ENCODE results near the gene ANKRD29.

Gene ANKRD29, protein sequence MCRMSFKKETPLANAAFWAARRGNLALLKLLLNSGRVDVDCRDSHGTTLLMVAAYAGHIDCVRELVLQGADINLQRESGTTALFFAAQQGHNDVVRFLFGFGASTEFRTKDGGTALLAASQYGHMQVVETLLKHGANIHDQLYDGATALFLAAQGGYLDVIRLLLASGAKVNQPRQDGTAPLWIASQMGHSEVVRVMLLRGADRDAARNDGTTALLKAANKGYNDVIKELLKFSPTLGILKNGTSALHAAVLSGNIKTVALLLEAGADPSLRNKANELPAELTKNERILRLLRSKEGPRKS

DNA sequence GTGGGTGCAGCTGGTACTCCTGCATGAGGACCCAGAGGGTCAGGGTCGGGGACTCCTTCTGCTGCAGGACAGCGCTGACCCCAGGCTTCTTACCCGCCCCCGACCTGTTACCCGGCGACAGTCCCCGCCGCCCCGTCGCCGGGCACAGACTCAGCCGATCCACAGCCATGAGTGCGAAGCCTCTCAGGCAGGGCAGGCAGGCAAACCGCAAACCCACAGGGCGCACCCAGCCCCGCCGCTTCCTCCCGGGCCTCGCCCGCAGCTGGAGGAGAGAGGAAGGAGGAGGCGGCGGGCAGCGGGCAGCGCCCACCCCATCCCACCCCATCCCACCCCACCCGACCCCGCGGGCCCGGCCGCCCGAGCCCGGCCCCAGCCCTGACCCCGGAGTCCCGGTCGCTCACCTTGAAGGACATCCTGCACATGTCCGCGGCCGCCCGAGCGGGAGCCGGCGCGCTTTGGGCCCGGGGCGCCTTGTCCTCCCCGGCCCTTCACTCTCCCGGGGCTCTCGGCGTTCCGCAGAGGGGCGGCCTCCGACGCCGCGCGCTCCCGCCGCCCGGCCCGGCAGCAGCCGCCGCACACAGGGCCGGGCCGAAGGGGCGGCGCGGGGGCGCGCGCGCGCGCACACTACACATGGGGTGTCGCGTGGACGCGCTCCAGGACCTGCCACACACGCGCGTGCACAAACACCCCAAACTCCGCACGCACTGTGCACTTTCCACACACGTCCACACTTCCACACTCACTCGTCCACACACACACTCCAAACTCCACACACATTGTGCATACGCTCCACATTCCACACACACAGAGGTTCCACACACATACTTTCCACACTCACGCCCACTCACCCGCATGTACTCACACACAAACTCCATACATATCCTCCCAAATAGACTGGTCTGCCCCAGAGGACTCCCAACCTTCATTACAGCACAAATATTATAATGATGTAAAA is at the start of gene ANKRD29:
ANKRD29 (minus strand) TSS at position 603 of the 955 bp plus-strand sequence; CDS start at position 422, 181 bp downstream.
- peak in 21 of 56 donors; percentile 0 to 38 (median 8) for DNase-seq

DNA sequence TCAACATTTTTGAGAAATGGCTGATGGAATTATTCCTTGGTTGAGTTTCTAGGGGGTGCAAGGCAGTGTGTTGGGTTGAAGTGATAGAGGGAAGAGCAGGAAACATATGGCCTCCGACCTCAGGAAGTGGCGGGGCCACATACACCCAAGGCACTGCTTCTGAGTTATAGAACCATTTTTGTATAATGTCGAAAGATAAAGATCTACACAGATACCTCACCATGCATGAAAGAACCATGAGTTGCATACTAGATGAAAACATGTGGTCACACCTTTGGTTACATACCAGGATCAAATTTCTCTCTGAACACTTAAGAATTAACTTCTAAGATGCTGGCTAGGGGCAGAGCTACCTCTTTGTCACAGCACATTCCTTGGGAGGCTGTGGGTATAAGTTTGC is 49.7 kb upstream of the ANKRD29 start:
- DNase-seq = no peak

DNA sequence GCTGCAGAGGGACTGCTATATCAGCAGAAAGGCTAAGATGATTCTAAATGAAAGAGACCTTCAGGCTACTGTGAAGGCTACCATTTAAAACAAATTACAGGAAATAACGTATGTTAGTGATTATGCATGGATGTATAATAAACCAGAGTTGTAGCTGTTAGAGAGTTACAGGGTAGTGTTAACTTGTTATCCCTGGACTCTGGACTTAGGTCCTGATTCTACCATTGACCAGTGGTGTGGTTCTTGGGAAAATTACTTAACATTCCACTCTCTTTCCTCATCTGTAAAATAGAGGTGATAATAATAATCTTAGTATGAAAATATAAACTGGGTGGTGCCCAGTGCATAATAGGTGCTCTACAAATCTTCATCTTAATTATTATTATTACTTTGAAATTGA is 48.7 kb upstream of the ANKRD29 start:
- DNase-seq = no peak

DNA sequence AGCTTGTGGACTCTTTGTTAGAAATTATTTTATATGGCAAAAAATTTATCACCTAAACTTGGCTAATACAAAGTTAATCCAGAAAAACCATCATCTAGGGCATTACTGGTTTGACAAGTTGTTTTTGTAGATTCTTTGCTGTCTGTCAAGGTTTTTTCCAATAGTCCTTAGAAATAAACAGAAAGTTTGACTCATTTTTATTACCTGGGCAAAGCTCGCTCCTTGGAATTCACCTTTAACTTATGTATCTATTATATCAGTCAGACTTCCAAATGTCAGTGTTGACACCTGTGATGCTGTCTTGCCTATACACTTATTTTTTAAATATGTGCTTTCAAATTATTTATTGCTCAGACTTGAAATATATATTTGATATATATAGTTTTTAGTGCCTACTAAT is 48.2 kb upstream of the ANKRD29 start:
- no peak for DNase-seq

DNA sequence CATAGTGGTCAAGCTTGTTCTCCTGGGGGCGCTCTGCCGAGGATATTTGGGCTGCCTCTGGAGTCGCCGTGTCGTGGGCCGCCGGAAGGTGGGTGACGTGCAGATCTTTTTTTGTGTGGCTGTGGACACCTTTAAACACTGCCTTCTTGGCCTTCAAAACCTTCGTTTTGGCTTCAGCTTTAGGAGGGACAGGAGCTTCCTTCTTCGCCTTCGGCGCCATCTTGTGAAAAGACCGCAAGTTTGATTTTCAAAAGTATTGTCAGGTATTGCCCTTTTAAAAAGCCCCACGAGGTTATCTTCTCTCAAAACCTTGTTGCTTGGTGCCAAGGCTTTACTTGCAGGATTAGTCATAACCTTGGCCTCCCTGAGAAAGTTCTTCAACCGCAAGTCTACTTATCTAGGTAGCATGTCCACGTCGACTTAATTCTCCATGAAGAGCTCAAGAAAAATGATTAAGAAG is 47.4 kb upstream of the ANKRD29 start:
- no peak for DNase-seq

DNA sequence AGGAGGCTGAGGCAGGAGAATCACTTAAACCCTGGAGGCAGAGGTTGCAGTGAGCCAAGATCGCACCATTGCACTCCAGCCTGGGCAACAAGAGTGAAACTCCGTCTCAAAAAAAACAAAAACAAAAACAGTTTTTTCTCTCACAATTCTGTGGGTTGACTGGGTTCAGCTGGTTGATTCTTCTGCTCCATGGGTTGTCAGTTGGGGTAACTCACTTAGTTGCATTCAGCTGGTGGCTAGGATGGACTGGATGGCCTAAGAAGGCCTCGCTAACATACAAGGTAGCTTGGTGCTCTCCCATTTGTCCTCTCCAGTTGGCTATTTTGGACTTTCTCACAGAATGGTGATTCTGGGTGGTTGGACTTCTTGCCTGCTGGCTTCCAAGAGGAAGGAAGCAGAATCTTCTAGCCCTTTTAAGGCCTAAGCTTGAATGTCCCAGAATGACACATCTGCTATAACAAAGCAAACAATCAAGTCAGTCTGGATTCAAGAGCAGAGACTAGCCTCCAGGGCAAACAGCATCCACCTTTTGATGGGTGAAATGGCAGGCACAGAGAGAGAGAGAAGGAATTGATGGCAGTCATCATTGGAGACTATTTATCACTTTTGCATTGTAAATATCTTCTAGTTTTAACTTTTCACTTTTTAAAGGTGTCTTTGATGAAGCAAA is 44.4 kb upstream of the ANKRD29 start:
- DNase-seq = no peak

DNA sequence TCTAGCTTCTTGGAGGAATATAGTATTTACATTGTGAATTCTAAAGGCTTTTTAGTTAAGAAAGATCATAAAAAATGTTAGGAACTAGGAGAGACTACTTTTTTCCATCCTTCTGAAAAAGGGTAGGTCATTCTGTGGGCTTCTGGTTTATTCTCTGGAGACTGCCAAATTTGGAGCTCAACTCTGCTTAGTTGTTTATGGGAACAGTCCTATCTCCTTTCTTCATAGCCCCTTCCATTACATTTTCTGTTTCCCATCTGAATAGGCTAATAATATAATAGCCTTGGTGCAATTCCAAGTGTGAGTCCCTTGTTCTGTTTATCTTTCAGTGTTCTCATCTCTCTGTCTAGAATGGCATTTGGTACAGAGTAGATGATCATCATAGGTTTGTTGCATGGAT is 42.1 kb upstream of the ANKRD29 start:
- DNase-seq = no peak

DNA sequence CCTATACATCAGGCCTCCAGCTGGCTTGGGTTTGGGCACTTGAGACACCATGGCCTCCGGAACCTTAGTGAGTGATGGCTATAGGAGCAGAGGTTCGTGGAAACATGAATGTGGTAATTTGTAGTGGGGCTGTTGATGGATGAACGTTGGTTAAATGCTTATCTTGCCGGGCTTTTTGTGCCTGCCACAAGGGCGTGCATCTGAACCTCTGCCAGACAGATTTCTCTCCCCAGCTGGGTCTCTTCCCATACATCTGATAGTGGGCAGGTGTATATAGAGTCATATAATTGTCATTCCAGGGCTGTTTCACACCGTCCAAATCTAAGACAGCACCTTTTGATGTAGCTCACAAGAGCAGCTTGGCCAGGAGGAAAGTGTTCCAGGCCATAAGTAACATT is 41.3 kb upstream of the ANKRD29 start:
- DNase-seq = no peak

DNA sequence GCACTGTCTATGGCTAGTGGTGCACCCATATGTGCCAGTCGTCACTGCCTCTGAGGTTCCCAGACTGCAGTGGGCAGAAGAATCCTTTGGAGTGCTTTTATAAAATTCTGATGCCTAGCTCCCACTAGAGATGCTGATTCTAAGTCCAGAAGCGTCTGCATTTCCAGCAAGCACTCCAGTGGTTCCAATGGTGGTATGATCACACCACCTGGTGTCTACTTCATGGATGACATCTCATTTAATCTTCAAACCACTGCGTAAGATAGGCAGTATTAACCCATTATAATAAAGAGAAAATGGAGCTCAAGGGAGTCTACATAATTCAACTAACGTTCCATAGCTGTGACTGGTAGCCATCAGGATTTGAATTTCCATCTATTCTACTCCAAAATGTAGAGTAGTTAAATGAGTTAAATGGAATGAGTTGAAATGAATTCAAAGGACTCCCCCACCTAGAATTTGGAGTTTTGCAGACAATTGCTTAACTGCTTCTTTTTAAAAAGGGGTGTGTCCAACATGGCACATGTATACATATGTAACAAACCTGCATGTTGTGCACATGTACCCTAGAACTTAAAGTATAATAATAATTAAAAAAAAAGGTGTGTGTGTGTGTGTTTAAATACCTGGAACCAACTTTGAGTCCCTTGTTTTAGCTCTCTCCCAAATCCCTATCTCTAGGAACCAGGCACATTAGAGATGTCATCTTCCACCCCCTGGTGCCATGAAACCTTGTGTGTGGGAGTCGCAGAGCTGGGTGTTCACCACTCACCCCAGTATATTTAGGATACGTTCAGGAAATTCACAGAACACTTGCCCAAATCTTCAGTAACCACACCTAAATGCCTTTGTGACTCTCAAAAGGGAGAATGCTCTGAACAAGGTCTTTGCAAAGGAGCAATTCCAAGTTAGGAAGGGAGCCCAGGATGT is 40.6 kb upstream of the ANKRD29 start:
- no peak for DNase-seq

DNA sequence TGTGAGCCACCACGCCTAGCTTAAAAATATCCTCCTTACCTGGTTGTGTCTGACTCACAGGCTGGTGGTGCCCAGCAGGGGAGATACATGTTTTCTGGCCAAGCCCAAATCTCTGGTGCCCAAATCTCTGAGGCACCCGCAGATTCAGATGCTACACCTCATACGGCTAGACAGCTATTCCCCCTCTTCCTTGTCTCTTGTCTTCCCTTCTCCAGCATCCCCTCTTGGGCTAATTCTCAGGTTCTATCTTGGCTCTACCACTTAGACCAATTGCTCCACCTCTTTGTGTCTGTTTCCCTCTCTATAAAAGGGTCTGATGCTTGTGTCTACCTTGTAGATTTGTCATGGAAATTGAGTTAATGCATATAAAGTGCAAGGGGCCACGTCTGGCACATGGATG is 39.9 kb upstream of the ANKRD29 start:
- no peak for DNase-seq

DNA sequence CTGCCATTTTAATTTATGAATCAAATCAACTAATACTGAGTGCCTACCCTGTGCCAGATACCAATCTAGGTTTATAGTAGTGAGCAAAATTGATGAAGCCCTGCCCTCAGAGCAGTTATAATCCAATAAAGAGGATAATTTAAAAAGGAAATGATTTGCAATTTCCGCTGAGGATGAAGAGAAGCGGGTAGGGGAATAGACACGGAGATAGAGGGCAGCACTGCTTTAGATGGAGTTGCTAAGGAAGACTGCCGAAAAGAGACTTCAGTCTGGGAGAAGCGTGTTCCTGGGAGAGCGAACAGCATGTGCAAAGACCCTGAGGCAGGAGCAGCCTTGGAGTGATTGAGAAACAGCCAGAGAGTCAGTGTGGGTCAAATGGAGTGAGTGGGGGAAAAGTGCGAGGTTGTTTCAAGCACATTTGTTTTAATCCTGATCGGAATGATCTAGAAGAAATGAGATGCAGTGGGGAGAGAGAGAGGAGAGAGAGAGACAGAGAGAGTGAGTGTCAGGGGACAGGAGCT is 38.9 kb upstream of the ANKRD29 start:
- no peak for DNase-seq

DNA sequence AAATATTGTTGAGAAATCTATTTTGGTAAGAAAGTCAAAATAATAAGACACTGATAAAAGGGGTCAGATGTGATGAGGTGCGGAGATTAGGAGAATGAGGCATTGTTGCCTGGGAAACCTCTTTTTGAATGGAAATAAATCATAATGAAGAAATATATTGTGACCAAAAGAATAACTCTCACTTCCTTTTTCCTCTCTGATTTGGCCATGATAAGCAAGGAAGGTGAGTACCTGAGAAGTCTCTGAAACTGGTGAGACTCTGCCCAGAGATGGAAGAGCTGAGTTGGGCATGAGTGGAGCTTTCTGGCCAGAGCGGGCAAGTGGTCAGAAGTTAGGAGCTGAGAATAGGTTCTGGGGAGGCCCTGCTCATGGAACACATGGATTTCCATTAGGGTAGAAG is 38.3 kb upstream of the ANKRD29 start:
- DNase-seq = no peak

DNA sequence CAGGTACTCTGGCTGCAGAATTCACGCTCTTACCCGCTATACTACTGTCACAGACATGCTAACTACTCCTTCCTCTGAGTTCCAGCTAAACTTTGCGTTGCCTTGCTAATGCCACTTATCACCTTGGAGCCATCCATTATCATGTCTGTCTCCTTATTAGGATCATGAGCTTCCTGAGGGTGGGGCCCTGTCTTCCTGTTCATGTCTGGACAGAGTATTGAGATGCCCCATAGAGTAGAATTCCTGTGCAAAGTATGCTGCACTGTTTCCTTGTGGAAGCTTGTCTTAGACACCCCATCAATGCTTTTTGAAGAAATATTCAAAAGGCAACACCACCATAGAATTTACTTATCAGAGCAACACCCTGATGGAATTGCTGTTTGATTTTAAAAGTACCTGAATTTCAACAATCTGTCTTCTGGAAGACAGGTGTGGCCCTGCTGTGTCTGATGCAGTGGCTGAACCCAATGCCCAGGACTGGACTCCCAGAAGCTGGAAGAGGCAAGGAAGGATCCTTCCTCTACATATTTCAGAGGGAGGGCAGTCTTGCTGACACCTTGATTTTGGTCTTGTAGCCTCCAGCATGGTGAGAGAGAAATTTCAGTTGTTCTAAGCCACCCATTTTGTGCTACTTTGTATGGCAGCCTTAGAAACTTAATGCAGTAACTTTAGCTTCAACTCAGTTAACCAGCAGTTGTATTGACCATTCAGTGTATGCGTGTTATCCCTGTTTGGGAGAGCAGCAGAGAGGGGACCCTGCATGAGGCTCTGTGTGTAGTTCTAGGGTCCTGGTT is 32.1 kb upstream of the ANKRD29 start:
- no peak for DNase-seq

DNA sequence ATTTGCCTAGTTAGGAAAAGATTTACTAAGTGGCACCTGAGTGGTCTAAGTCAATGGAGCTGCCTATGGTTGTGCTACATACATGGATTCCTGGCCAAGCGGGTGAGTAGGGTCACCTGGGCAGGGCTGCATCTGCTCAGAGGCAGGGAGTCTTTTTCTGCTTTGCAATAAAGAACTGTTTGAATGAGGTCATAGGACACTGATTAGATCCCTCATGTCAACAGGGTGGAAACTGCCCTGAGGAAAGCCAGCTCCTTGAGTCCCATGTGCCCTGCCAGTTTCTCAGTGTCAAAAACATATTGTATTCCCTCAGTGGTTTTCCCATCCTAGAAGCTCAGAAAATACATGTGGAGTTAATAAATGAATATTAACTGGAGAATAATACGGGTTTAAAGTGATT is 31.1 kb upstream of the ANKRD29 start:
- no peak for DNase-seq

DNA sequence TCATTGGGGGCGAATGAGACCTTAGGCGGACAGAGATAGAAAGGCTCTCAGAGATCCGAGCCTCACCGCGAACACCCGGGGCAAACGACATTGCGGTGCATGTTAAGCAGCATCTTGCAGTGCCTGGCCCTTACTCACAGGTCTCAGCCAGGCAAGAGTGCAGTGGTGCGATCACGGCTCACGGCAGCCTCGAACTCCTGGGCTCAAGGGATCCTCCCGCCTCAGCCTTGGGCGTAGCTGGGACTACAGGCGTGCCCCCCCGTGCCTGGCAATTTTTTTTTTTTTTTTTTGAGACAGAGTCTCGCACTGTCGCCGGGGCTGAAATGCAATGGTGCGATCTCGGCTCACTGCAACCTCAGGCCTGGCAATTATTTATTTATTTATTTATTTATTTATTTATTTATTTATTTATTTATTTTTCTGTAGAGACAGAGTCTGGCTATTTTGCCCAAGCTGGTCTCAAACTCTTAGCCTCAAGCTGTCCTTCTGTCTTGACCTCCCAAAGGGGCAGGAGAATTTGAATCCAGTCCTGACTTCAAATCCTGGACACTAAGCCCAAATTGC is 27.9 kb upstream of the ANKRD29 start:
- DNase-seq = no peak

DNA sequence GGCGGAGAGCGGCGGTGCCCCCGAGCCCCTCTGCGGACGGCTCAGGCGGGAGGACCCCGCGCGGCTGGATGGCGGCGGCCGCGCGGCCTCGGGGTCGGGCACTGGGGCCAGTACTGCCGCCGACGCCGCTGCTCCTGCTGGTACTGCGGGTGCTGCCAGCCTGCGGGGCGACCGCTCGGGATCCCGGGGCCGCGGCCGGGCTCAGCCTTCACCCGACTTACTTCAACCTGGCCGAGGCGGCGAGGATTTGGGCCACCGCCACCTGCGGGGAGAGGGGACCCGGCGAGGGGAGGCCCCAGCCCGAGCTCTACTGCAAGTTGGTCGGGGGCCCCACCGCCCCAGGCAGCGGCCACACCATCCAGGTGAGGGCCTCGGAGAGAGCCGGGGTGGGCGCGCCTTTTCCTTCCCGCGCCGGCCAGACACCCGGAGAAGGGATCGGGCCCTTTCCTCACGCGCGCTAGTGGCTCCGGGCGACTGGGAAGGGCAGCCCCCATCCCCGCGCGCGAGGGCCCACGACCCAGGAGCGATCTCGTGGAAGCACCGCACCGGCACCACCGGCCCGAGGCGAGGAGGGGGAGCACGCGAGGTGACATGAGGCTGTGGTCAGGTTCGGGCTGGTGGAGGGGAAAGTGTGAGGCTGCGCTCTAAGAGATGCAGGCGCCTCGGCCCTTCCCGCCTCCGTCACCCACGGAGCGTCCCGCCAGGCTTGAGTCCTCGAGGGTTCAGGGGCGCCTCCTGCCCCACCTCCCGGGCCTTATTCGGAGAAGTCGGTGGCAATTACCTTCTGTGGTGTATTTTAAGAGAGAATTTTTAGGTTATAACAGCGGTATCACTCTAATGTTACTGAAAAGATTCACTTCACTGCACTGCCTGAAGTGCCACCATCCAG is 27.1 kb upstream of the ANKRD29 start:
- peak in 1 of 56 donors; percentile 9 for DNase-seq

DNA sequence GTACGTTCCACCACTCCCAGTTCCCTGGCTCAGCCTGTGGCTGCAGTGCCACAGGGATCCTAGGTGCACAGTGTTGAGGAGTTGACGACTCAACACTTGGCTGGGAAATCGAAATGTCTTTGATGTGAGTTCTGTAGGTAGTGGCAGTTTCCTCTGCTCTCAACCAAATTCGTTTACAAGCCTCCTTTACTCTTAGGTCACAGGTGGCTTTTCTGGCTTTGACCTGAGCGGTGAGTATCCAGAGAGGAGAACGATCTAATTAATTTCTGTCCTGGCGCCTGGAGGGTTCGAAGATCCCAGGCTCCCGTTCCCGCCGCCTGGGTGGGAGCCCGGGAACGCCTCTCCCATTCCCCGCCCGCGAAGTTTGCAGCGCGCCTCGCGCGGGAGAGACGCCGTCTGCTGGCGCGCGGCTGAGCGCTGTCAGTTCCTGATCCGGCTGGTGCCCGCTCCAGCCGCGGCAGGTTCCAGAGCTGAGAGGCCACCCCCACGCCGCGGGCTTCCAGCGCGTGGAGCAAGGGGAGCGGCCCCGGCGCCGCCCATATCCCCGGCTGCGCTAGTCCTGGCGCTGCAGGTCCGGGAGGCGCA is 26.4 kb upstream of the ANKRD29 start, which contains the start of gene LAMA3:
LAMA3 (plus strand) TSS at position 423 of the 585 bp plus-strand sequence. CDS start 231 bp downstream, outside the sequence.
- peak in 20 of 56 donors; percentile 0 to 51 (median 8) for DNase-seq

DNA sequence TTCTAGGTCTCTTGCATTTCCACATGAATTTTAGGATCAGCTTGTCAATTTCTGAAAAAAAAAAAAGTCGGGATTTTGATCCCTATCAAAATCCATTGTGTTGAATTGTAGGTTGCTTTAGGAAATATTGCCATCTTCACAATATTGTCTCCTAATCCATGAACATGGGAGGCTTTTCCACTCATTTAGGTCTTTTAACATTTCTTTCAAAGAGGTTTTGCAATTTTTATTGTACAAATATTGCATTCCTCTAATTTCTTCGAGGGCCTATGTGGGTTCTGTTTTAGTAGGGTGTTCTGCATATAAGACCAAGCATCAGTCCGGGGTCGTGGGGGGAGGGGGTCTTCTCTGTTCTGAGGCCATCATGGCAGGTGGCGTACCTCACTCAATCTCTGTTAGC is 25.8 kb upstream of the ANKRD29 start:
- no peak for DNase-seq
